GM23338 (cell line): ENCODE results near the gene FAM47E. TPM values are rescaled to one million over a fixed set of nuclear protein-coding genes. Genes with fewer than 3 reads are reported as not detected.

Source experiments
- ATAC-seq: fragments of 200-7000 bp; cut with Tn5 transposase; 3 replicates; pipeline ENCODE4 v1.9.1; 2020
- DNase-seq: peaks from one replicate; pipeline ENCODE4 v3.0.0-alpha.2; 2015; ENCODE audit warnings: low spot score
- H2AFZ ChIP-seq: fragments of 200-600 bp; sonication (generic); 2 replicates; pipeline ENCODE4 v1.8.0; 2016; ENCODE audit warnings: antibody characterized with exemption, mild to moderate bottlenecking, moderate library complexity
- H3F3A ChIP-seq: fragments of 200-600 bp; sonication (generic); replicated peaks from 2 replicates; pipeline ENCODE4 v1.8.0; 2017; ENCODE audit warnings: antibody characterized with exemption, mixed run types, low read depth
- H3K27ac ChIP-seq: fragments of 200-600 bp; sonication (generic); 2 replicates; pipeline ENCODE4 v1.6.1; 2016; ENCODE audit warnings: low read depth
- H3K27me3 ChIP-seq: fragments of 200-600 bp; sonication (generic); 2 replicates; pipeline ENCODE4 v1.8.0; 2016; ENCODE audit warnings: mild to moderate bottlenecking, mixed run types, moderate library complexity; ENCODE audit not compliant: insufficient read depth
- H3K36me3 ChIP-seq: fragments of 200-600 bp; sonication (generic); 2 replicates; pipeline ENCODE4 v1.8.0; 2016; ENCODE audit warnings: mild to moderate bottlenecking; ENCODE audit not compliant: insufficient read depth
- H3K4me1 ChIP-seq: fragments of 200-600 bp; sonication (generic); 2 replicates; pipeline ENCODE4 v1.8.0; 2016; ENCODE audit warnings: mild to moderate bottlenecking, moderate library complexity; ENCODE audit not compliant: insufficient read depth
- H3K4me2 ChIP-seq: fragments of 200-600 bp; sonication (generic); 2 replicates; pipeline ENCODE4 v1.7.1; 2017; ENCODE audit warnings: mixed run types
- H3K4me3 ChIP-seq: fragments of 200-600 bp; sonication (generic); 2 replicates; pipeline ENCODE4 v1.6.1; 2016; ENCODE audit warnings: mixed run types
- H3K79me2 ChIP-seq: fragments of 200-600 bp; sonication (generic); replicated peaks from 2 replicates; pipeline ENCODE4 v1.8.0; 2017; ENCODE audit warnings: mild to moderate bottlenecking; ENCODE audit not compliant: insufficient read depth
- H3K9me2 ChIP-seq: fragments of 200-600 bp; sonication (generic); 2 replicates; pipeline ENCODE4 v1.8.0; 2017; ENCODE audit not compliant: insufficient read depth
- H4K20me1 ChIP-seq: fragments of 200-600 bp; sonication (generic); replicated peaks from 2 replicates; pipeline ENCODE4 v1.8.0; 2017; ENCODE audit warnings: mild to moderate bottlenecking; ENCODE audit not compliant: insufficient read depth
- H3K27ac Mint-ChIP-seq: 2 replicates; pipeline ENCODE4 v1.8.0; 2020; ENCODE audit warnings: inconsistent platforms, mild to moderate bottlenecking, moderate library complexity, mixed read lengths
- H3K27me3 Mint-ChIP-seq: 3 replicates; pipeline ENCODE4 v1.8.0; 2022; ENCODE audit warnings: low read depth, mild to moderate bottlenecking, moderate library complexity, mixed read lengths, inconsistent platforms; ENCODE audit not compliant: insufficient read depth, poor library complexity
- H3K36me3 Mint-ChIP-seq: 3 replicates; pipeline ENCODE4 v1.8.0; 2021; ENCODE audit warnings: low read depth, mild to moderate bottlenecking, inconsistent platforms, moderate library complexity, mixed read lengths
- H3K4me1 Mint-ChIP-seq: 3 replicates; pipeline ENCODE4 v1.8.0; 2020; ENCODE audit warnings: mild to moderate bottlenecking, inconsistent platforms, mixed read lengths
- H3K4me3 Mint-ChIP-seq: 3 replicates; pipeline ENCODE4 v1.8.0; 2021; ENCODE audit warnings: moderate library complexity, mild to moderate bottlenecking, inconsistent platforms, mixed read lengths
- H3K9me3 Mint-ChIP-seq: 3 replicates; pipeline ENCODE4 v1.8.0; 2020; ENCODE audit warnings: moderate library complexity, mild to moderate bottlenecking, inconsistent platforms, mixed read lengths
- CREB1 ChIP-seq: fragments of 250-450 bp; sonication (Bioruptor Pico); IDR thresholded peaks from 2 replicates; pipeline ENCODE4 v1.5.0; 2020; ENCODE audit warnings: low read depth, mild to moderate bottlenecking, moderate library complexity
- EZH2 ChIP-seq: fragments of 200-600 bp; sonication (generic); IDR thresholded peaks from one replicate; pipeline ENCODE4 v1.8.0; 2017; ENCODE audit warnings: antibody characterized with exemption, mild to moderate bottlenecking, low read depth; ENCODE audit not compliant: unreplicated experiment
- NANOG ChIP-seq: IDR thresholded peaks from 2 replicates; pipeline ENCODE4 v1.6.1; 2016; ENCODE audit warnings: antibody characterized with exemption, borderline replicate concordance
- ZNF114 ChIP-seq: fragments of 250-450 bp; sonication (Bioruptor Pico); IDR thresholded peaks from 2 replicates; pipeline ENCODE4 v1.5.0; 2020; ENCODE audit warnings: mild to moderate bottlenecking, moderate library complexity
- ZNF462 ChIP-seq: fragments of 250-450 bp; sonication (Bioruptor Pico); IDR thresholded peaks from 2 replicates; pipeline ENCODE4 v1.5.0; 2020; ENCODE audit warnings: mild to moderate bottlenecking, moderate library complexity
- polyA plus RNA-seq: library from polyadenylated mRNA; unstranded; fragments of >200 nt; fragmentation: Nextera tagmentation; extraction: Ambion mirVana; gene quantifications from 2 replicates; pipeline ENCODE4 v1.2.1, GENCODE V29; 2016
- total RNA-seq: library from RNA; depleted of rRNA; stranded (reverse); fragments of >200 nt; shearing (Covaris generic); gene quantifications from 2 replicates; pipeline ENCODE4 v1.2.3, GENCODE V29; 2014

FAM47E gene
- total and polyA plus RNA-seq, 2 experiments from 2014 or later, result 0.66 to 2.3 TPM

- Histone ChIP-seq H3K36me3 (no peaks in the 10 kb centered on the region), H4K20me1 (no peaks in the 10 kb centered on the region), H3K27me3 (0 out of 2 replicates have a peak, but pooled peaks cover 2% of the 10 kb centered on the region), H3F3A (no peaks in the 10 kb centered on the region), H3K79me2 (no peaks in the 10 kb centered on the region), H3K4me2 (no peak overlapping the region), H3K4me3 (no peak overlapping the region), H2AFZ (no peak overlapping the region), H3K9me2 (no peaks in the 10 kb centered on the region; the same call in none of the 2 replicates), H3K4me1 (no peaks in the 10 kb centered on the region), H3K27ac (no peak overlapping the region)
- peaks cover 13% of the 10 kb centered on the region; the same call in 2 of the 3 replicates for H3K9me3 Mint-ChIP-seq
- H3K4me1 Mint-ChIP-seq, result no peaks in the 10 kb centered on the region; the same call in 2 of the 3 replicates
- no peak overlapping the region for H3K27ac Mint-ChIP-seq
- H3K4me3 Mint-ChIP-seq, result no peak overlapping the region
- peaks cover 2% of the 10 kb centered on the region for H3K27me3 Mint-ChIP-seq
- H3K36me3 Mint-ChIP-seq, result no peaks in the 10 kb centered on the region
- DNase-seq (no peak), ATAC-seq (no peak)
- no peak for TF ChIP-seq ZNF462 (CRISPR knock-in tag)
- TF ChIP-seq NANOG, result no peak
- TF ChIP-seq CREB1 (CRISPR knock-in tag), result no peak
Observed at GRCh38 chr4:76292730-76293129, 41.2 kb downstream of the FAM47E start.

DNA sequence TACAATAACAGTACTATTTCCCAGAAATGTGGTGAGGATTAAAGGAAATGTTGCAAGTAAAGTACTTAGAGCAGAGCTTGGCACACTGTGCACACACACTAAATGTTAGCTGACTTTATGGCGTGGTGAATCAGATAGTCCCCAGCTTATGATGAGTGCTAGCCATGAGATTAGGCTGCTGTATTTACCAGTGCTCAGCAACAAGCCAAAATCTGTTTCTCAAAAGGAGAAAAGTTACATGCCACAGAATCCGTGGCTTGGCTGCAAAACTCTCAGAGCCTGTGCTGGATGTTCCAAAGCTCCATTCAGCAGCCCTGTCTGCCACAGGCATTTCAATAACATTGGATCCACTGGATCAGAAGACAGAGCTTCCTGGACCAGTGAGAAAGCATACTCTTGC is 42.3 kb downstream of the FAM47E start:
- no peaks in the 10 kb centered on the region; the same call in 2 of the 3 replicates for H3K4me1 Mint-ChIP-seq
- H3K27me3 ChIP-seq, result 0 out of 2 replicates have a peak, but pooled peaks cover 2% of the 10 kb centered on the region
- H3K27ac Mint-ChIP-seq, result no peak overlapping the region
- no peaks in the 10 kb centered on the region for H3K27me3 Mint-ChIP-seq
- H3F3A ChIP-seq, result no peaks in the 10 kb centered on the region
- H3K4me3 ChIP-seq, result no peak overlapping the region
- H3K79me2 ChIP-seq, result no peaks in the 10 kb centered on the region
- DNase-seq (no peak), ATAC-seq (no peak)
- no peak overlapping the region for H2AFZ ChIP-seq
- no peak overlapping the region for H3K27ac ChIP-seq
- no peak overlapping the region for H3K4me2 ChIP-seq
- peaks cover 3% of the 10 kb centered on the region for H3K9me2 ChIP-seq
- H3K36me3 ChIP-seq, result no peaks in the 10 kb centered on the region
- no peaks in the 10 kb centered on the region for H3K4me1 ChIP-seq
- H3K9me3 Mint-ChIP-seq, result peaks cover 20% of the 10 kb centered on the region
- no peak overlapping the region for H3K4me3 Mint-ChIP-seq
- no peak for TF ChIP-seq ZNF114 (CRISPR knock-in tag)
- no peak for TF ChIP-seq NANOG
- no peak for TF ChIP-seq EZH2
- H4K20me1 ChIP-seq, result no peaks in the 10 kb centered on the region
- H3K36me3 Mint-ChIP-seq, result 0 out of 3 replicates have a peak, but pooled peaks cover 4% of the 10 kb centered on the region
